Measurements from ENCODE around the gene NLN.

Gene NLN

GRCh38 chr5:65762234-65762633, 40.2 kb downstream of the NLN start:
- no peak overlapping the region for H3K4me3 ChIP-seq (ENCODE audit: control insufficient read depth, low read depth, low read length)
- TF ChIP-seq, protein P1, sequence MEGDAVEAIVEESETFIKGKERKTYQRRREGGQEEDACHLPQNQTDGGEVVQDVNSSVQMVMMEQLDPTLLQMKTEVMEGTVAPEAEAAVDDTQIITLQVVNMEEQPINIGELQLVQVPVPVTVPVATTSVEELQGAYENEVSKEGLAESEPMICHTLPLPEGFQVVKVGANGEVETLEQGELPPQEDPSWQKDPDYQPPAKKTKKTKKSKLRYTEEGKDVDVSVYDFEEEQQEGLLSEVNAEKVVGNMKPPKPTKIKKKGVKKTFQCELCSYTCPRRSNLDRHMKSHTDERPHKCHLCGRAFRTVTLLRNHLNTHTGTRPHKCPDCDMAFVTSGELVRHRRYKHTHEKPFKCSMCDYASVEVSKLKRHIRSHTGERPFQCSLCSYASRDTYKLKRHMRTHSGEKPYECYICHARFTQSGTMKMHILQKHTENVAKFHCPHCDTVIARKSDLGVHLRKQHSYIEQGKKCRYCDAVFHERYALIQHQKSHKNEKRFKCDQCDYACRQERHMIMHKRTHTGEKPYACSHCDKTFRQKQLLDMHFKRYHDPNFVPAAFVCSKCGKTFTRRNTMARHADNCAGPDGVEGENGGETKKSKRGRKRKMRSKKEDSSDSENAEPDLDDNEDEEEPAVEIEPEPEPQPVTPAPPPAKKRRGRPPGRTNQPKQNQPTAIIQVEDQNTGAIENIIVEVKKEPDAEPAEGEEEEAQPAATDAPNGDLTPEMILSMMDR (IDR thresholded peaks at IDR 0.05; ENCODE audit: control insufficient read depth, insufficient read depth, low read depth, low read length, missing control alignments) = no peak
- DNase-seq (ENCODE audit: low read depth) = no peak

DNA sequence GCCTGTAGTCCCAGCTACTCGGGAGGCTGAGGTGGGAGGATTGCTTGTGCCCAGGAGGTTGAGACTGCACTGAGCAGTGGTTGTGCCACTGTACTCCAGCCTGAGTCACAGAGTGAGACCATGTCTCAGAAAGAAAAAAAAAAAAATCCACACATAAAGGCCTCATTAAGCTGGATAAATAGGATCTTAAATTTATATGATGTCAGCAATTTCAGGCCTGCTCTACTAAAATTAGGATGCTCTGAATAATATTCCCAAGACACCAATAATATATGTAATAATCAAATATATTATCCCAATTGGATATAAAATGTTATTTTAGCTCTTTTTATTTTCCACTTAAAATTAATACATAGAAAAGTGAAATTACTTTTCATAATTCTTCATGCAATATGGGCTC, 43.6 kb downstream of the NLN start:
- DNase-seq (ENCODE audit: low read depth) = no peak
- TF ChIP-seq, protein P1 (IDR thresholded peaks at IDR 0.05; ENCODE audit: control insufficient read depth, insufficient read depth, low read depth, low read length, missing control alignments) = no peak
- H3K4me3 ChIP-seq (ENCODE audit: control insufficient read depth, low read depth, low read length) = no peak overlapping the region

GRCh38 chr5:65766175-65766574, 44.2 kb downstream of the NLN start:
- TF ChIP-seq, protein P1 (IDR thresholded peaks at IDR 0.05; ENCODE audit: control insufficient read depth, insufficient read depth, low read depth, low read length, missing control alignments) = no peak
- DNase-seq (ENCODE audit: low read depth) = no peak
- H3K4me3 ChIP-seq (ENCODE audit: control insufficient read depth, low read depth, low read length) = no peak overlapping the region

- no peak for DNase-seq (ENCODE audit: low read depth)
- TF ChIP-seq, protein P1 (IDR thresholded peaks at IDR 0.05; ENCODE audit: control insufficient read depth, insufficient read depth, low read depth, low read length, missing control alignments) = no peak
- no peak overlapping the region for H3K4me3 ChIP-seq (ENCODE audit: control insufficient read depth, low read depth, low read length)
These were observed 44.8 kb downstream of the NLN start for GRCh38 chr5:65766781-65767180.

GRCh38 chr5:65767565-65767964, 45.6 kb downstream of the NLN start:
- no peak for DNase-seq (ENCODE audit: low read depth)
- TF ChIP-seq, protein P1 (IDR thresholded peaks at IDR 0.05; ENCODE audit: control insufficient read depth, insufficient read depth, low read depth, low read length, missing control alignments) = no peak
- H3K4me3 ChIP-seq (ENCODE audit: control insufficient read depth, low read depth, low read length) = no peak overlapping the region

DNA sequence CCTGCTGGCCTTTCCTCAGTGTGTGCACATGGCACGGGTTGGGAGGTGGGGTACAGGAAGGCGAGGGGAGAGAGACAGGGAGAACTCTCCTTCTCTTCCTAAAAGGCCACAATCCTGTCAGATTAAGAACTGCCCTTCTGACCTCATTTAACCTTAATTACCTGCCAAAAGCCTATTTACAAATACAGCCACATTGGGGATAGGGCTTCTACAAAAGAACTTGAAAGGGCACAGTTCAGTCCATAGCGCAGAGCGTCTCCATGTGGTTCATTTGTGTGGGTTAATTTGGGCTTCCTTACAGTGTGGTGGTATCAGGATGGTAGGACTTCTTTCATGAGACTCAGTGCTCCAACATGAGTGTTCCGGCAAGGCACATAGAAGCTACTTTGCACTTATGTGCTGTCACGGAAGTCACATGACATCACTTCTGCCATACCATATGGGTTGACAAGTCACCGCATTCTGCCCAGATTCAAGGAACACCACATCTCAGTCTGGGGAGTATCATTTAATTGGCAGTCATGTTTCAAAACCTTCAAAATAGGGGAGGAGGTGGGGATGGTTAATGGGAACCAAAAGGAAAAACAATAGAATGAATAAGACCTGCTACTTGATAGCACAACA, 46.8 kb downstream of the NLN start:
- DNase-seq (ENCODE audit: low read depth) = no peak
- TF ChIP-seq, protein P1 (IDR thresholded peaks at IDR 0.05; ENCODE audit: control insufficient read depth, insufficient read depth, low read depth, low read length, missing control alignments) = no peak
- no peak overlapping the region for H3K4me3 ChIP-seq (ENCODE audit: control insufficient read depth, low read depth, low read length)
